Measurements from ENCODE around the gene MRPS30. TPM values are rescaled to one million over a fixed set of nuclear protein-coding genes. Genes with fewer than 3 reads are reported as not detected.
A peak's percentile ranks its signal among the peaks of the same experiment; 100 is the strongest.

Gene MRPS30
- total and polyA plus RNA-seq, 2 of the 4 experiments (the other 2 are of a cell fraction) = 18.3 to 51.4 TPM

DNA sequence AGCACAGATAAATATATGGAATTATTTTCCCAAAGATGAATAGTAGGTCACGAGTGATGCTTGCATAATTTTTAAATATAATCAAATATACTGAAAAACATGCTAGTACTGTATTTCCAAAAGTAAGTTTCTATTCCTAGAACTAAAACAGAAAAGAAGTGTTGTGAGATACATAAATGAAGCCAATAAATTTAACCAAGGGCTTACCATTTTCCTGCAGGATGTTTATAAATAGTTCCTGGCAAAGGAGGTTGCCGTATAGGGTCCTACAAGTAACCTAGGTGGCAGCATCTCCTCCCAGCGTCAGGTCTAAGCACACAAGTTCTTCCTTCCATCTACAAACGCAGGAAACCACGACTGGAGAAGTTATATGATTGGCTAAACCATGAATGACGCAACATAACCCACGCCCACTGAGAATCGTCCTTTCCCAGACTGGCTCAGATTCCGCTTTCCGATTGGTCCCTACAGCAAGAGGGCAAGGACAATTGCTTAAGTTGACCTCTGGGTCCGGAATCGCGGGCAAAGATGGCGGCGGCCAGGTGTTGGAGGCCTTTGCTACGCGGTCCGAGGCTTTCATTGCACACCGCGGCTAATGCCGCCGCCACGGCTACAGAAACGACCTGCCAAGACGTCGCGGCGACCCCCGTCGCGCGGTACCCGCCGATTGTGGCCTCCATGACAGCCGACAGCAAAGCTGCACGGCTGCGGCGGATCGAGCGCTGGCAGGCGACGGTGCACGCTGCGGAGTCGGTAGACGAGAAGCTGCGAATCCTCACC lies at the start of gene MRPS30 (continued):
- TF ChIP-seq, protein P1, sequence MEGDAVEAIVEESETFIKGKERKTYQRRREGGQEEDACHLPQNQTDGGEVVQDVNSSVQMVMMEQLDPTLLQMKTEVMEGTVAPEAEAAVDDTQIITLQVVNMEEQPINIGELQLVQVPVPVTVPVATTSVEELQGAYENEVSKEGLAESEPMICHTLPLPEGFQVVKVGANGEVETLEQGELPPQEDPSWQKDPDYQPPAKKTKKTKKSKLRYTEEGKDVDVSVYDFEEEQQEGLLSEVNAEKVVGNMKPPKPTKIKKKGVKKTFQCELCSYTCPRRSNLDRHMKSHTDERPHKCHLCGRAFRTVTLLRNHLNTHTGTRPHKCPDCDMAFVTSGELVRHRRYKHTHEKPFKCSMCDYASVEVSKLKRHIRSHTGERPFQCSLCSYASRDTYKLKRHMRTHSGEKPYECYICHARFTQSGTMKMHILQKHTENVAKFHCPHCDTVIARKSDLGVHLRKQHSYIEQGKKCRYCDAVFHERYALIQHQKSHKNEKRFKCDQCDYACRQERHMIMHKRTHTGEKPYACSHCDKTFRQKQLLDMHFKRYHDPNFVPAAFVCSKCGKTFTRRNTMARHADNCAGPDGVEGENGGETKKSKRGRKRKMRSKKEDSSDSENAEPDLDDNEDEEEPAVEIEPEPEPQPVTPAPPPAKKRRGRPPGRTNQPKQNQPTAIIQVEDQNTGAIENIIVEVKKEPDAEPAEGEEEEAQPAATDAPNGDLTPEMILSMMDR (conservative IDR thresholded peaks at IDR 0.05; ENCODE audit: low read depth, low read length) = peak; percentile 40
- TF ChIP-seq CHD1 (IDR thresholded peaks at IDR 0.05; ENCODE audit: low read depth, low read length) (no peak), CEBPB (IDR thresholded peaks at IDR 0.05; ENCODE audit: low read depth, low read length) (peak; percentile 100), SMC3 (IDR thresholded peaks at IDR 0.05; ENCODE audit: low read depth, low read length) (no peak)

Data from IMR-90 (cell line).